HG03378 (cell line): ENCODE results near the gene ANKRD34A.

Experiments
- ATAC-seq: cut with Tn5 transposase; IDR thresholded peaks from one replicate; pipeline ENCODE4 v1.9.1; 2021; ENCODE audit warnings: mild to moderate bottlenecking, moderate library complexity; ENCODE audit not compliant: unreplicated experiment

The ANKRD34A gene

GRCh38 chr1:145991735-145992412 is 27.5 kb upstream of the ANKRD34A start:
- ATAC-seq, result no peak

- ATAC-seq, result no peak
Observed at GRCh38 chr1:145990249-145990855, 26.0 kb upstream of the ANKRD34A start.

GRCh38 chr1:145988773-145989172 is 24.4 kb upstream of the ANKRD34A start:
- no peak for ATAC-seq

GRCh38 chr1:145987926-145988325 is 23.6 kb upstream of the ANKRD34A start:
- no peak for ATAC-seq

- ATAC-seq, result no peak
Observed at GRCh38 chr1:145986551-145986950, 22.2 kb upstream of the ANKRD34A start.

GRCh38 chr1:145985502-145986439 is 21.4 kb upstream of the ANKRD34A start:
- ATAC-seq, result no peak

GRCh38 chr1:145985129-145985501 is 20.7 kb upstream of the ANKRD34A start:
- ATAC-seq, result no peak

- ATAC-seq, result no peak
Observed at GRCh38 chr1:145983960-145984830, 19.8 kb upstream of the ANKRD34A start.

- no peak for ATAC-seq
Observed at GRCh38 chr1:145983206-145983675, 18.9 kb upstream of the ANKRD34A start.

- ATAC-seq, result no peak
Observed at GRCh38 chr1:145982010-145982723, 17.8 kb upstream of the ANKRD34A start.

GRCh38 chr1:145980457-145980994 is 16.2 kb upstream of the ANKRD34A start:
- ATAC-seq, result no peak

- no peak for ATAC-seq
Observed at GRCh38 chr1:145979746-145980456, 15.5 kb upstream of the ANKRD34A start.

- peak; percentile 87 for ATAC-seq
Observed at GRCh38 chr1:145978854-145979745, 14.7 kb upstream of the ANKRD34A start.

- no peak for ATAC-seq
Observed at GRCh38 chr1:145978471-145978853, 14.1 kb upstream of the ANKRD34A start.

- ATAC-seq, result peak; percentile 31
Observed at GRCh38 chr1:145977486-145978470, 13.4 kb upstream of the ANKRD34A start.

- ATAC-seq, result no peak
Observed at GRCh38 chr1:145977016-145977415, 12.6 kb upstream of the ANKRD34A start.

- ATAC-seq, result no peak
Observed at GRCh38 chr1:145975216-145975615, 10.8 kb upstream of the ANKRD34A start.
